Activated naive CD4-positive, alpha-beta T cell treated with anti-CD3 and anti-CD28 coated beads, Interleukin-2, amount 50 U/mL, for 16 hours (primary cell): Measurements from ENCODE around the gene IRF2BP2.

Source experiments
- DNase-seq: peaks from one replicate; pipeline ENCODE4 v3.0.0-alpha.2; 2020

The IRF2BP2 gene

DNA sequence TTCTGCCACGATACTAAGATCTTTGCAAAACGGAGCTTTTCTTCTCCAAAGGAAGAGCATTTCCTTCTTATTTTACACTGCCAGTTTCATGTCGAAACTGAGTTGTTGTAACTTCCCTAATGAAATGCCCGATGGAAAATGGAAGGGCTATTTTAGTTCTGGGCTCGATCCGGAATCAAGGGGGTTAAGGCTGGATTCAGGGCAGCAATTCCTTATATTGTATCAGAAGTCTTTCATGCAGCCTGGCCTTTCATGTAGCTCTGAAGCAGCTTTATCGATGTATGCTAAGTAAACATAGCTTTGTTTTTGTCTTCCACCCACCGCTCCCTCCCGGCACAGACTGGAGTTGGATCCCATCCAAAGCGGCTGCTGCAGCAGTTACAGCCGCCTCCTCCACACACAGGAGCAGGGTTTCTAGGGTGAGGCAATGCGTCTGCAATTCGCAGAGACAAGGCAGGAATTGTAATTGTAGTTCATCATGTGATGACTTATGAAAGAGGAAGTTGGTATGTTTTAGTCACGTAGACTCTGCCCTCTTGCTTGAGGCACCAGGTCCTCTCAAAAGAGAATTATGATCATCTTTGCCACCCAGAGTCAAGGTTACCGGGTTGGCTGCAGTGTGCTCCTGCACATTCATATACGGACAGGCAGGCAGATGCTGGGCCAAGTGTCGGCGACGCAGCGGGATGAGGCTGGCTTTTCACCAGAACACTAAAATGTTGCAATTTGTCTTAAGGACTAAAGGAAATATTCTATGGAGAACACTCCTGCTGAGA, 2.6 kb upstream of the IRF2BP2 start:
- peak; percentile 68 for DNase-seq

DNA sequence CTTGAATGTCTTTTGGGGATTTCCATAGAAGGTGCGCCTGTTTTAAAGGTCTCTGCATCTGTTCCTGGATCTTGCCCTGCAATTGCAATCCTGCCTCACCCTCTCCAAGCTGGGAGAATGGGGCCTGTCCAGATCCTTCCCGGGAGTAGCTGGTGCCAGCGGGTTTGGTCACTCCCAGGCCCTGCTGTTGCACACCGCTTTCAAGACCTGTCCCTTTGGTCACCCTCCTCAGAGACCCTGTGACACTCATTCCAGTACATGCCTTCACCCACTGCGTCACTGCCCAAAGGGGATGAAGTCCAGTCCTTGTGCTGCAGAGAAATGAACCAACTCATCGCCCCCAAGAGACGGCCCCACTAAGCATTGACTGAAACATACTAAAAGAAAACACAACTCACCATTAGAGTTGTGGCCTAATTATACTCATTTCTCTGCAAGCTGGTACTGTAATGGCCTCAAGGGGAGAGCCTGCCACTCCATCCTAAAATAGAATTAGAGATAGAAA, 1.9 kb upstream of the IRF2BP2 start:
- DNase-seq, result no peak

DNA sequence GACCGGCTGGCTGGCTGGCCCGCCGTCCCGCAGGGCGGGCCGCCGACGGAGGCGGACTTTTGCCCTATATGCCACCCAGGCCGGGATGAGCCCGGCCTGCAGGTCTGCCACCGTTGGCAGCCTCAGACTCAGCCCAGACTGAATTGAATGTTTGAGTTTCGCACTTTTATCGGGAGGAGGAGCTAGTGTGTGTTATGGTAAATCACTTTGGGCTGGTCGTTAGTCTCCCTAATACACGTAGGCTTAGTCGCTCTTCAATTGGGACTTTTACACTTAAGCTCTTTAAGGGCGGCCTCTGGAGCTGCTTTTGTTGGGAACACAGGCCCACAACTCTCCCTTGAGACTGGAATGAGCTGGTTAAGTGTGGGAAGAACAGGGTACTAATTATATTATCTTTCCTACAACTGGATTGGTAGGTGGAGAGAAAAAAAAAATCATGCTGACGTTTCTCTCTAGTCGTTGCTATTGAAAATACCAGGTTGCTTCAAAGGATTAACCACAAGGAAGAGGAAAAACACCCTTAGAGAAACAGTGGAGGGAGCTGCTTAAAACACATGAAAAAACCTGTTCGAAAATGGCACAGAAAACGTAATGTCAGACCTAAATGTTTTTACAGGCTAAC, 1.4 kb upstream of the IRF2BP2 start:
- no peak for DNase-seq

DNA sequence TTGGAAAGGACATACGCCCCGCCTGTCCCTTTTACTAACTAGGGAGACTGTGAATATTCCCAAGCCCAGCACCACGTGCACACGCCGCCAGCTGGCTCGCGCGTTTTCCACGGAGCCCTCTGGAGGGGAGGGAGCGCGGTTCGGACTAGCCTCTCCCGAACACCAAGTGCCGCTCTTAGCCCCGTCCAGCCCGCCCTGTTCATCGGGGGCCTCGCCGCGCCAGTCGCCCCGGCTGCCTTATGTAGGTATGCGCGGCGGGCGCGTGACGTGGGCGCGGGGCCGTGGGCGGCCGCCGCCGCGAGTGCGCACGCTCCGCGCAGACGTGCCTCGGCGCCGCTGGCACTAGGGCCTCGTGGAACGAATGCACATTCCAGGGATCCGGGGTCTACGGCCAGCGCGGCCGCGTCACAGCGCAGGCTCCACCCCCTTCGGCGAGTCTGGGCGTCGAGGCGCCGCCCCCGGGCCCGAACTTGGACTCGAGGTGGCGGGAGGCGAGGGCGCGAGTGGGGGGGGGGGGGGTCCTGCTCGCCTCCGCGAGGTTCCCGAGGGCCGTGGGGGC, 767 bp upstream of the IRF2BP2 start:
- DNase-seq, result peak; percentile 92

DNA sequence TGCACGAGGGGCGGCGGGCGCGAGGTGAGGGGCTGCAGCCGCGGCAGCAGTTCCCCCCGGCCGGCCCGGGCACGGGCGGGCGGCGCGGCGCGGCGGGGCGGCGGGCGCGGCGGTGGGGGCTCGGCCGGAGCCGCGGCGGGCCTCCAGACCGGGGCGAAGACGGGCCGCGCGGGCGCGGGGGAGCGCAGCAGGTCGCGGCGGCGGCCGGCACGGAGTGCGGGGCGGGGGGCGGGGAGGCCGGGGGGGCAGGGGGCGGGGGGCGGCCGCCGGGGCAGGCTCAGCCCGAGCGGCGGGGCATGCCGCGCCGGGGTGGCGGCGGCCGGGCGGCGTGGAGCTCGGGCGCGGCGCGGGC, 311 bp downstream of the IRF2BP2 start:
- DNase-seq, result no peak

DNA sequence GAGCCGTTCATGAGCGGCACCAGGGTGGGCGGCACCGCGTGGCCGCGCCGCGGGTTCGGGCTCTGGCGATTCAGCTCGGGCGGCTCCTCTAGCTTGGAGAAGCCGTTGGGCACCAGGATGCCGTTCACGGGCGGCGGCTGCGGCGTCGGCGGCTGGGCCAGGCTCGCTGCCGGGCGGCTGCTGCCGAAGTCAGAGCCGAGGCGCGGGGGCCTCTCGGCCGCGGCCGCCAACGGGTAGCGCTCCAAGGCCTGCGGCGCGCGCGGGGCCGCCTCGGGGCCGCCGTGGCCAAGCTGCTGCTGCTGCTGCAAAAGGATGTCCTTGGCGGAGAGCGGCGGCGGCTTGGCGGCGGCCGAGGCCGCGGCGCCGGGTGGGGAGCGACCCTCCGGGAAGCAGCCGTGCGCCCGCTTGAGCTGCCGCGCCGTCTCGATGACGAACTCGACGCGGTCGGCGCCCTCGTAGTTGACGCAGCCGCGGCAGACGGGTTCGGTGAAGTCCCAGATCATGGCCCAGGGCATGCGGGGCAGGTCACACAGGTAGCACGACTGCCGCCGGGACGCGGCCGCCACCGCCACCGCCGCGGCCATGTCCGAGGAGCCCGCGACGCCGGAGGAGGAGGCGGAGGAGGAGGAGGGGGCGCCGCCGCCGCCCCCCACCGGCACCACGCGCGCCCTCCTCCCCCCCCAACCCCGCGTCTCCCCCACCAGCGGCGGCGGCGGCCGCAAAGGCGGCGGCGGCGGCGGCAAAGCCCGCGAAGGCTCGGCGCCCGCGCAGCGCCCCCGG, 877 bp downstream of the IRF2BP2 start:
- DNase-seq, result peak; percentile 78

DNA sequence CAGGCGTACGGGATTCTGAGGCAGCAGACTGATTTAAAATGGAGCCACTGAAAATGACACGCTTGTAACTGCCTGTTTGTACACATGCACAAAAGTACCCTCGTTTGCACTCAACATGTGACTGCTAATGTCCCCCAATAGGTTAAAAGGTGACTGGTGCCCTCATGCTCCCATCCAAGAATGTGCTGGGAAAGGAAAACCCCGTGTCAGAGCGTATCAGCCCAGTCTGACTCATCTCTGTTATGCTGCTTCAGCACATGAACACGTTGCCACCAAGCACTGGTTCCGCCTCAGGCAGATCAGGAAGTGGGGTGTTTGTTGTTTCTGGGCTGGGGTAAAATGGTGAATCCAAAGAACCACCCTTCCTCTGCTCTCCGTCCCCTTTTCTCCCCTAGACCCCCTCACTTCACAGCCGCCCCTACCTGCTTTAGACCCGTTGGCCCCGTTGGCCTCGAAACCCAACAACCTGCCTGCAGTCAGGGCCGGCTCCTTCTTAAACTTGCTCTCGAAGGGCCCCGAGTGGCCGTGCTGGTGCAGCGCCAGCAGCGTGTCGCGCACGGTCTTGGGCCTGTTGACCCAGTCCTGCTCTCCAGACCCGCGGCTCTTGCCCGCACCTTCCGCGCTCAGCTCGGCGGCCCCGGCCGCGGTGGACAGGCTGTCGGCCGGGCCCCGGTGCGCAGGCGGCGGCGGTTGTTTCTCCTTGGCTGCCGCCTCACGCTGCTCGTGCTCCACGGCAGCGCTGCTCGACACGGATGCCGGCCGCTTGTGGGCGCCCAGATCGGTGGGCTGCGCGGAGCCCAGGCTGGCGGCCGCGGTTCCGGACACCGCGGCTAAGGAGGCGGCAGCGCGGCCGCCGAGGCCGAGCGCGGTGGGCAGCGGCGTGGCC, 1.7 kb downstream of the IRF2BP2 start:
- DNase-seq, result peak; percentile 77

DNA sequence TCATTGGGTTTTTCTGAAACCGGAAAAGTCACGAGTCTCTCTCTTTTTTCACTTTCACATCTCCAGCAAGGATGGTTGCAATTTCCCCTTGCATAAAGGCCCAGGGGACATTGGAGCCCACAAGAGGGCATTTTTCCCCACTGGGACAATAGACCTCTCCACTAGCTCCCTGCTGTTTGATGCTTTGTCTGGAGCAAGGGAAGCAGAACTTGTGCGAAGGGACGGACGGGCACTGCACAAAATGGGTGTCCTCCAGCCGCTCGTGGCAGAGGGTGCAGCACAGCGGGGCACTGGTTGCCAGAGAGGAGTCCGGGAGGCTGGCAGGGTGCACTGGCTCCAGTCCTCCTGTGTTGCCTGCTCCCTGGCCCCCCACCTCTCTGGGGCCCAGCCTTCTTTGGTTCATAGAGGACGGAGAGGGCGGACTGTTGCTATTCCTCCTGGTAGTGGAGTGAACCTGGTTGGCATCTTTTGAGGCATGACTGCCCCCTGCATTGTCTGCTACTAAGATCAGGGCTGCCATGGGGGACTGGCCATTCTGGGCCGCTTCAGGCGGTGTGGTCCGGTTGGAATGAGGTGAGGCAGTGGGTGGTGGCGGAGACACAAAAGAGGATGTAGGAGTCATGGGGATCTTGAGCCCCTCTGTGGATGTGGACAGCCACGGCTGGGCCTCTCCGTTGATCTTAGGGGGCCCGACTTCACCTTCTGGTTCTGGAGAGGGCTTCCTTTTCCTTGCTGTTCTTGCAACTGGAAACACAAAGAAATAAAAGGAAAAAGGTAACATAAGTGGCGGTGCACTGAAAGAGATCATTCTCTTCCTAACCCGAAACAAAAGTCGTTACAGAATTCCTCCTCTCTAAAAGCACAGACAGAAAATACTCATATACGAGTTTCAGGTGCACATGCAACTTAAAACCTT, 2.6 kb downstream of the IRF2BP2 start:
- peak; percentile 22 for DNase-seq

DNA sequence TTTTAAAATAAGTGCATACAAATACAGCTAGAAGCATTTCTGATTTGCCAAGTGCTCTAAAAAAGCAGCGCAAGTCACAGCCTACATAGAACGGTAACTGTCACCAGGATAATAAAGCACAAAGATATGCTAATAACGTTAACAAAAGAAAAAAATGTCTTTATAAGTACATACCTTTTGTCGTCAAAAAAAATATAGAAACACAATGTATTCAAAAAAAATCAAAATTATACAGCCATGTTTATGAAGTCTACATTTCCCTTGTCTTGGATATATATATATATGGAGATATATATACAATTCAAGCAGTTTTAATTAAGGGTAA, 3.2 kb downstream of the IRF2BP2 start:
- DNase-seq, result no peak

DNA sequence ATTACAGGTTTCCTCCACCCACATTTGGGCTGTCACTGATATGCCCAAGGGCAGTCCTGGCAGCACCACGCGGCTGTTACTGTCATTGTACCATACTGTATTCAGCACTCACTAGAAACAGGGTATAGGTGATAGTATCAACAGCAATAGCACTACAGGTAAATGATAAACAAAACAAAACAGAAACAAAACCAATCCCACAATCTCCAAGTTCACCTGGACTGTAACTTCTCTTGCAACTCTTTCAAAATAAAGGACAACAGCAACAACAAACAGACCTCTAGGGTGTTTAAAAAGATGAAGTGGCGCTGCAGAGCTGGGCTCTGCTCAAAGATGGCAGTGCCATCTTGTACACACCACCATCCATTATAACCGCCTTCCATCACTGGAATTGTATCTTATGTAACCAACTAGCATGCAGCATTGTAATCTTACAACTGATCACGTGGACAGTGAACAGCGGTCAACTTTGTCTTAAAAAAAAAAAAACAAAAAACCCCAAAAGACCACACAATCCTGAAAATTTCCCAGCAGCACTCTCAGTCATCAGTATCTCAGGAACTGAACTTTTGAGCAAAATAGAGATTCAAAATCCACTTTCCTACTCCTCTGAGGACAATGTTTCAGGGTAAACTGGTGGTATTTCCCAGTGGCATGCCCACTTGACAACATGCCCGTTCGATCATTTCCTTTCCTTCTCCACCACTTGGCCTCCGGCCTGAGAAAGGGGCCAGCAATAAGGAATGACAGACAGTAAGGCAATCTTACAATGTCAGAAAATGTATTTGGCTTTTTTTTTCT, 3.8 kb downstream of the IRF2BP2 start:
- peak; percentile 49 for DNase-seq

DNA sequence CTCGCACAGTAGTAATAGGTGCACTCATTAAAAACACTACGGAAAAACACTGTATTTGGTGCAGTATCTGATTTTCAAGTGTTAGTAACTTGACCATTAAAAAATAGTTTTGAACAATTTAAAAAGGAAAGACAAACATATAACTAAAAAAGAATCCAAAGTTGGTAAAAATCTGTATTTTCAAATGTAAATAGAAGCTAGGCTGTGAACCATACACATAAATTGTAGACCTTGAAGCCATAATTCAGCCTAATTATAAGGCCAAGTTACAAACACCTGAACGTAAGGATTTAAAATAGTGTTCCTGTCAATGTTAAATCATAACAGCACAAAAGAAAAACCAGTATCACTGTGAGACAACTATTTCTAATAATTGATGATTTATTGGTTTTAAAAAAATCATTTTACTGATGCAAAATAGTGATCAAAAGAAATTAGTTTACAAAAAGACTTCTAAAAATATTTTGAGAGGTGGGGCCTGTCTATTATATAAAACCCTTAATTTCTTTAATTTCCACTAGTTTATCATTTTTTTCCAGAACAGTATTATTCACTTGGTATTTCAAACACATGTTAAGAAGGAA, 4.5 kb downstream of the IRF2BP2 start:
- DNase-seq, result no peak

DNA sequence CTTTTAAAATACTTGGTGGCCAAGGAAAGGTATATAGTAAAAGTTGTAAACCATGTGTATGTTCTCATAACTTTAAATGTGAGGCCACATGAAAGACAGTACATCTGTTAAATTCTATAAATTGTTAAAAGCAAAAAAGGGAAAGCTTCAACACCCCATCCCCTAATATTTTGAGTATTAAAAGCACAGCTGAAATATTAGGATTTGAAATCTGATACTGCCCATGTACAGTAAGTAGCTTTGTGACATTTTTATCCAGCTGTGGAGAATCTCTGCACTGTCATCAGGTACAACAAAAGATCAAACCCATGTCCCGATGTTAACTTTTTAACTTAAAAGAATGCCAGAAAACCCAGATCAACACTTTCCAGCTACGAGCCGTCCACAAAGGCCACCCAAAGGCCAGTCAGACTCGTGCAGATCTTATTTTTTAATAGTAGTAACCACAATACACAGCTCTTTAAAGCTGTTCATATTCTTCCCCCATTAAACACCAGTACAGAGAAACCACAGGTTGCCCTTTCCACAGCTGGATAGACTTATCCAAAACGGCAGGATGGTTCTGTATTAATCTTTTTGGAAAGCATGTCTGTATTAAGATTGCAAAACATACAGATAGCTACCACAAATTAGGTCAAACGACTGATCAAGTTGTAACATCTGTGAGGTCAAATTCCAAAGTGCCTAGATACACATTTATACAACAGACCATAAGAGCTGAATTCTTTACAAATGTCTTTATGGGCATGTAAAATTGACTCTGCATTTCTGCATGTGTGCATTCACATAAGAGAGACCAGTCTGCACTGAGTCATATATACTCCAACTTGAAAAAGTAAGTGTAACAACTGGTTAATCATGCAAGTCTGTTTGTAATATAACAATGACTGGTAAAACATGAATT, 5.2 kb downstream of the IRF2BP2 start:
- DNase-seq, result no peak

DNA sequence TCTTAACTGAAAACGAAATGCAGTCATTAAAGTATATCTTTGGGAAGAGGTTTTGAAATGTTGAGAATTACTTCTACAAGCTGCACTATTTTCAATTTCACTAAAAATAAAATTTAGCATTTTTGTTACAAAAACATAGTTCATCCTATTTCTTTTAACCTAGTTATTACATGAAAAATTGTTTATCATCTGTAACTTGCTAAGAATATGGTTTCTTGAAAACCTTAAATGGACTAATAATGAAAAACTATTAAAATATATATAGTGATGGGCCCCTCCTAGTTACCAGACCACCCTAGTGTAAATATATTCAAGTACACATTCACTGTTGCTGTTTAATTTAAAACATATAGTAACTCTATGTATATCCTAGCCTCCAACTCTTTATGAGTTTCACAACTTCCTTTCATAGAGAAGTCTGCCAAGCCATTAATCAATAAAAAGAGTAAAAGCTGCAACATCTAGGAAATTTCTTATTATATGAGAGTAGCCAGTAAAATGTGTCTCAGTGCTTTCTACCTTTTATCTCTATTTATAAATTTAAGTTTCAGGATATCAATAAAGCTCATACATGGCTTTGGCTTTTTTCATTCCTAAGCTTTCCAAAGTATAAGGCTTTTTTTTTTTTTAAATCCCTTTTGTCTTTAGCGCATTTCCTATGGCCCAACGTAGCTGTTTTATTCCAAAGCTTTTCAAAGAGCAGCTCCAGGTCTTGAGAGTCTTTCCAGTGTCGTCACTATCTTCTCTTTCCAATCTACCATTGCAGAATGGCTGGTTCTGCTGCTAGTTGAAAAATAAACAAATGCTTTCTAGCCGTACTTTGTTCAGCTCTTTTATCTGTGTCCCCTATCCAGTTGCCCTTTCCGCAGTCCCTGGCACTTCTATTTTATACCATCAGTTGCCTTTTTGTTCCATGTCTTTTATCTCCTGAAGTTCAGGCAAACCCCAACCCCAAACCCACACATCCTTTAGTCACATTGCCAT, 6.5 kb downstream of the IRF2BP2 start:
- no peak for DNase-seq

DNA sequence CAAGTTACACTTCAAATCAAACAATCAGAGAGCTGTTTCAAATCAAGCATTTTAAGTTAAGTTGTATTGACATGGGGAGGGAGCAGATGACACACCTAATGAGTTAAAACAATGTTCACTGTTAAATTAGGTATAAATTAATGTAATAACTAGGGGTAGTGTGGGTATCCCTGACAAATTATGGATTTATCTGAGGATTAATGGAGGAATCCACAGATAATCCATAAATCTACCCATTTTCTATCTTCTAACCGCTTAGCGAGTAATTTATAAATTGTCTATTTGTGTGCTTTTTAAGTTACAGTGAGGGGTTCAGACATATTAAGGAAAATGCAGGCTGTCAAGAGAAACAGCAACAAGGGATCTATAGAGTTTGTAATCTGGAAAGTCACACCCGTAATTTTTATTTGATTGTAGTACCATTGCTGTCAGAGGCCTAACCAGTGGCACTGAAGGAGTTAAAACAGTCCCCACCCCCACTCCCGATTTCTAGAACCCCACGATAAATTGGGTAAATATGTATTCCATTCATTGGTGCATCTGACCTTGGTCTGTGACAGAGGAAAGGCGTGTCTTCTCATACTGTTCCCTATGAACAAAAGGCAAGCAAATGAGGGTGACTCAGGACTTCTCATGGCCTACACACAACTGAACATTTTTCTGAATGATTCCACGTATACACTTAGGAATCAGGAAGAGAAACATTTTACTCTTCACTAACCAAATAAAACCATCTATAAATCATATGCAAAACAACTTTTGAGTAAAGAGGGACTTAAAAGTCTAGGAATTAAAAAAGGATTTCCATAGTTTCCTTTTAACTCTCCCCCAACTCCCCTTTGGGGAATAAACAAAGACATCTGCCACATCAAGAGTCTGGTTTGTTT, 7.4 kb downstream of the IRF2BP2 start:
- DNase-seq, result no peak

DNA sequence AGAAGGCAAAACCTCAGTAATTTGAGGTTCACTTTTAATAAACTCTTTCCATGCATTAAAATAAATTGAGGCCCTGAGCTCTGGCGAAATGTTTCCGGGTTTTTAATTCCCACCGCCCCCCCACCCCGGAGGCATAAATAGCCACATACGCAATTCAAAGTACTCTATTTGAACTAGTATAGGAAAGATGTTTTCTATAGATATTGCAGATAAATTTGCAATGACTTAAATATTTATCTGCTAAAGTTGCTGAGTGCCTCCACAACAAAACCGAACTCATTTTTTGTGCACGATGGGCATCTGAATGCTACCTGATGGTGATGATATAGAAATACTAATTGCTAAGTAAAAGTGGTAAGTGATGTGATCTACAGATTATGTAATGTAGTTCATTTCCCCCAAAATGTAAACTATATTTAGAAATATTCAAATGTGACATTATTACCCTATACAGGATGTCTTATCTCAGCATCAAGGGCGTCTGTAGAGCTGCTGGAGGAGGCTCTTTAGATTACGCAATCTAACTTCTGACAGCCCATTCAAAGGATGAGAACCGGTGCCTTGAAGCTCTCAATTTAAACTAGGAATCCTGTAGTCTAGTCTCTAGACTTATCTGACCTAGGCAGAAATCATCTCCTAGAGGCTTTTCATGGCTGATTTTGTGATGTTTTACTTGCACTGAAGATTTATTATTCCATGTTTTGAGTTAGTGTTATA, 8.5 kb downstream of the IRF2BP2 start:
- DNase-seq, result no peak
